A549 (cell line): ENCODE measurements around the gene TMEM87B. TPM values are rescaled to one million over a fixed set of nuclear protein-coding genes. Genes with fewer than 3 reads are reported as not detected.

ENCODE experiments used
- ATAC-seq, 2 experiments: fragments of 200-7000 bp in 1 of 2; fragments of >200 bp in 1 of 2; cut with Nextera tagmentation in 1 of 2; cut with Tn5 transposase in 1 of 2; 3 replicates each; pipeline versions ENCODE4 v1.8.0 to v1.9.1; 2018 to 2020; ENCODE audit warnings: mild to moderate bottlenecking in 1 of 2, moderate library complexity in 1 of 2
- CTCF ChIA-PET: fragments of 300-600 bp; sonication (Branson Sonifier 250); formaldehyde crosslinking; extraction: SDS; loops from one replicate; lab custom pipeline; 2021; ENCODE audit warnings: antibody characterized with exemption, inconsistent platforms; lab: Yijun Ruan, JAX
- POLR2A ChIA-PET: fragments of 350-600 bp; formaldehyde crosslinking; extraction: SDS; loops from one replicate; lab custom pipeline; 2021; ENCODE audit warnings: antibody characterized with exemption, inconsistent platforms; lab: Yijun Ruan, JAX
- DNase-seq, 2 experiments: peaks; one replicate each; pipeline versions ENCODE4 v3.0.0 to v3.0.0-alpha.2; 2011 to 2016; ENCODE audit warnings: low read depth in 1 of 2, low spot score in 1 of 2
- FAIRE-seq: peaks from 2 replicates; lab custom pipeline; 2011; peaks lifted over from hg19 to GRCh38; lab: Jason Lieb, UNC
- H3K27ac ChIP-seq, 2 experiments: fragments of >200 bp; sonication (Bioruptor Twin); formaldehyde crosslinking; 3 replicates each; pipeline ENCODE4 v1.5.1; 2016 to 2017
- H3K4me1 ChIP-seq: fragments of >200 bp; sonication (Bioruptor Twin); formaldehyde crosslinking; 3 replicates; pipeline ENCODE4 v1.6.1; 2016
- H3K4me2 ChIP-seq: fragments of >200 bp; sonication (Bioruptor Twin); formaldehyde crosslinking; 3 replicates; pipeline ENCODE4 v1.6.1; 2016
- H3K4me3 ChIP-seq: fragments of >200 bp; sonication (Bioruptor Twin); formaldehyde crosslinking; 3 replicates; pipeline ENCODE4 v1.5.1; 2016
- H3K9me3 ChIP-seq: fragments of >200 bp; sonication (Bioruptor Twin); formaldehyde crosslinking; 3 replicates; pipeline ENCODE4 v1.6.1; 2016
- CBX2 ChIP-seq: fragments of 200-600 bp; sonication (generic); IDR thresholded peaks from 2 replicates; pipeline ENCODE4 v1.6.1; 2016; ENCODE audit warnings: low read depth, mild to moderate bottlenecking, borderline replicate concordance
- CBX8 ChIP-seq: fragments of 200-600 bp; sonication (generic); IDR thresholded peaks from 2 replicates; pipeline ENCODE4 v1.6.1; 2016
- CHD4 ChIP-seq: fragments of 200-600 bp; sonication (generic); IDR thresholded peaks from 2 replicates; pipeline ENCODE4 v1.6.1; 2016; ENCODE audit warnings: antibody characterized with exemption, mild to moderate bottlenecking, borderline replicate concordance
- EHF ChIP-seq: fragments of 250-450 bp; sonication (Bioruptor Pico); IDR thresholded peaks from 2 replicates; pipeline ENCODE4 v1.5.0; 2020; ENCODE audit warnings: mild to moderate bottlenecking
- ESRRA ChIP-seq: fragments of 150-350 bp; IDR thresholded peaks from 2 replicates; pipeline ENCODE4 v1.6.1; 2014; ENCODE audit warnings: mild to moderate bottlenecking, low read length, borderline replicate concordance
- FOSB ChIP-seq: fragments of 250-450 bp; sonication (Bioruptor Pico); IDR thresholded peaks from 2 replicates; pipeline ENCODE4 v1.5.0; 2020; ENCODE audit warnings: mild to moderate bottlenecking, moderate library complexity
- GATA3 ChIP-seq: IDR thresholded peaks from 2 replicates; pipeline ENCODE4 v1.6.1; 2012; ENCODE audit warnings: borderline replicate concordance
- HDAC2 ChIP-seq: fragments of 200-600 bp; sonication (generic); IDR thresholded peaks from 2 replicates; pipeline ENCODE4 v1.6.1; 2016
- HOXA7 ChIP-seq: fragments of 250-450 bp; sonication (Bioruptor Pico); IDR thresholded peaks from 2 replicates; pipeline ENCODE4 v1.5.0; 2020; ENCODE audit warnings: mild to moderate bottlenecking, moderate library complexity
- MYC ChIP-seq: IDR thresholded peaks from 2 replicates; pipeline ENCODE4 v1.6.1; 2012; ENCODE audit warnings: mild to moderate bottlenecking, inconsistent platforms, low read length, improper control_type of control experiment, borderline replicate concordance
- NFE2L2 ChIP-seq: fragments of 150-350 bp; conservative IDR thresholded peaks from 2 replicates; pipeline ENCODE4 v1.6.1; 2014; ENCODE audit warnings: low read length
- PHF8 ChIP-seq: fragments of 200-600 bp; sonication (generic); IDR thresholded peaks from 2 replicates; pipeline ENCODE4 v1.6.1; 2016; ENCODE audit warnings: low read depth, mild to moderate bottlenecking, antibody characterized with exemption, moderate library complexity, borderline replicate concordance
- POLR2A ChIP-seq: IDR thresholded peaks from 2 replicates; pipeline ENCODE4 v1.6.1; 2012; ENCODE audit warnings: mild to moderate bottlenecking, low read length
- TFCP2L1 ChIP-seq: fragments of 250-450 bp; sonication (Bioruptor Pico); IDR thresholded peaks from 2 replicates; pipeline ENCODE4 v1.5.0; 2021; ENCODE audit warnings: mild to moderate bottlenecking
- WGBS: methylation state at CpG from one replicate; pipeline ENCODE4 v1.1.6; 2017; ENCODE audit errors: missing lambda C conversion rate; 5-methylcytosine and 5-hydroxymethylcytosine counted together
- polyA plus RNA-seq, 4 experiments: library from polyadenylated mRNA; depleted of rRNA in 3 of 4; stranded (reverse); fragments of >200 nt; fragmentation: RNase III in 1 of 4; extraction: RNeasy Plus Mini Kit Qiagen cat#74134 plus additional on column Dnase treatment in 1 of 4; gene quantifications; 2 replicates in 3 of 4; 3 replicates in 1 of 4; pipeline ENCODE4 v1.2.3, GENCODE V29; 2011 to 2017
- TF ChIP-seq, protein P1 (sequence below): fragments of 450-650 bp; IDR thresholded peaks from 2 replicates; pipeline ENCODE4 v1.6.1; 2014; ENCODE audit warnings: antibody characterized with exemption
- TF ChIP-seq, protein P2 (sequence below): fragments of >200 bp; sonication (Bioruptor Twin); formaldehyde crosslinking; IDR thresholded peaks from 3 replicates; pipeline ENCODE4 v1.5.1; 2016
- TF ChIP-seq, protein P3 (sequence below): IDR thresholded peaks from 2 replicates; pipeline ENCODE4 v1.6.1; 2012; ENCODE audit warnings: low read depth, borderline replicate concordance

Gene TMEM87B
- polyA plus RNA-seq, 2 of the 4 experiments (the other 2 are of a cell fraction): 12.3 to 27.0 TPM

DNA sequence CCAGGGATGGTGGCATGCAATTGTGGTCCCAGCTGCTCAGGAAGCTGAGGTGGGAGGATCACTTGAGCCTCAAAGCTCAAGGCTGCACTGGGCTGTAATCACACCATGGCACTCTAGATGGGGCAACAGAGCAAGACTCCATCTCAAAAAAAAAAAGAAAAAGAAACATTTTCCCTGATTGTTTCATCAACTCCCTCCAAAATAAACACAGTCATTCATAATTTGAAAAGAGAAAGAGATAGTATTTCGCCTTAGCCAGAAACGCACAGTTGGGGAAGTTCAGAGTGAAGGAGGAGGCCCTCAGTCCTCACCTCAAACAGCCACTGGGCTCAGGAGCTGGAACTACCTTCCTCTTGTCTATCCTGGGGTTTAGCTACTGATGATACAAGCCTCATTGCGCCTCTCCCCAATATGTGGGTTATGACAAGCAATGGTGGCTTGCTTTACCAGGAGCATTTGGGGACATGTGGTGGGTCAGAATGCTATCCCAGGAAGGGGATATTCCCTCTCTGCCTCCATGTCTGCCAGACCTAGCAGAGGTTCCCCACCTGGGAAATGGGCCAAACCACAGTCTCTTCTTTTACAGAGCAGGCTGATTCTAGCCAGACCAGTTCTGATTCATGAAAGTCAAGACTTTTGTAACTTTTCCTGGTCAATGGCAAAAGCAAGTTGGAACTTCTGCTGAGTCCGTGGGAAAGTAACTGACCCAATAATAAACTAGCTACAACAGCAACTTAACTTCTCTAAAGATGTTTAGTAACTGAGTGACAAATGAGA lies 22.2 kb upstream of the TMEM87B start:
- CTCF ChIA-PET: interaction anchor here (0.5 to 1.3 kb wide), 6 partner anchors 16 to 433 kb away, joined by 3 to 5 read pairs (median 4); no protein-coding TSS in a partner anchor
- WGBS: 60% methylated on average over 4 of the region's 4 CpGs
- FAIRE-seq: no peak
- Histone ChIP-seq H3K4me3 (no peak overlapping the region), H3K4me1 (no peaks in the 10 kb centered on the region), H3K27ac (no peak overlapping the region), H3K4me2 (no peak overlapping the region), H3K9me3 (peaks cover 6% of the 10 kb centered on the region; the same call in 2 of the 3 replicates)
- POLR2A ChIA-PET: interaction anchor here (1.0 kb wide), 1 partner anchor 135 kb away, joined by 5 read pairs; no protein-coding TSS in a partner anchor
- peak in 1 of 2 experiments; percentile 63; a peak in 3 of 6 replicates for ATAC-seq
- TF ChIP-seq PHF8: no peak
- TF ChIP-seq, protein P1, sequence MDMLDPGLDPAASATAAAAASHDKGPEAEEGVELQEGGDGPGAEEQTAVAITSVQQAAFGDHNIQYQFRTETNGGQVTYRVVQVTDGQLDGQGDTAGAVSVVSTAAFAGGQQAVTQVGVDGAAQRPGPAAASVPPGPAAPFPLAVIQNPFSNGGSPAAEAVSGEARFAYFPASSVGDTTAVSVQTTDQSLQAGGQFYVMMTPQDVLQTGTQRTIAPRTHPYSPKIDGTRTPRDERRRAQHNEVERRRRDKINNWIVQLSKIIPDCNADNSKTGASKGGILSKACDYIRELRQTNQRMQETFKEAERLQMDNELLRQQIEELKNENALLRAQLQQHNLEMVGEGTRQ: no peak
- no peak for DNase-seq

DNA sequence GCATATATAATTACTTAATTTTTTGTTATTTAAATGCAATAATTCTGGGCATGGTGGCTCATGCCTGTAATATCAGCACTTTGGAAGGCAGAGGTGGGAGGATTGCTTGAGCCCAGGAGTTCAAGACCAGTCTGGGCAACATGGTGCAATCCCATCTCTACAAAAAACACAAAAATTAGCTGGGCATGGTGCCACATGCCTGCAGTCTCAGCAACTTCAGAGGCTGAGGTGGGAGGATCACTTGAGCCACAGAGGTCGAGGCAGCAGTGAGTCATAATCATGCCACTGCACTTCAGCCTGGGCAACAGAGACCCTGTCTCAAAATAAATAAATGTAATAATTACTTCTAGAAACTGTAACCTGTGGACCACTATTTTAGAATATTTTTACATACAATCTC lies 21.5 kb upstream of the TMEM87B start:
- ATAC-seq: no peak

DNA sequence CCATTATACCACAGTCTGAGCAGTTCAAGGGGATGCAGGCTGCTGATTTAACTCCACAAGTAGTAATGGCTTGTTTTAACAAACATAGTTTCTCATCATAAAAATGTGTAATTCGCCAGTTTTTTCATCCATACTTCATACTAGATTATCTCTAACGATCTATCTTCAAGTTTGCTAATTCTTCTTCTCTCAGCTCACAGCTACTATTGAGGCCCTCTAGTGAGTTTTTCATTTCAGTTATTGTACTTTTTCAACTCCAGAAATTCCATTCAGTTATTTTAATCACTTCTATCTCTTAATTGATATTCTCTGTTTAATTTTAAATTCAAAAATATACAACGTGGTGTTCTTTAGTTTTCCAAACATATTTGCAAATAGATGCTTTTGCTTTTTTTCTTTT lies 20.1 kb upstream of the TMEM87B start:
- WGBS: 31% methylated on average over 3 of the region's 3 CpGs
- FAIRE-seq: no peak
- CTCF ChIA-PET: interaction anchor here (0.6 kb wide), 1 partner anchor 47 kb away, joined by 3 read pairs; no protein-coding TSS in a partner anchor

More for the DNA sequence above, 21.5 kb upstream of the TMEM87B start:
- no peak for DNase-seq
- Histone ChIP-seq H3K9me3 (peaks cover 9% of the 10 kb centered on the region; the same call in 2 of the 3 replicates), H3K27ac (no peak overlapping the region), H3K4me3 (no peak overlapping the region), H3K4me1 (no peaks in the 10 kb centered on the region), H3K4me2 (no peak overlapping the region)
- ChIA-PET POLR2A (no interaction called here), CTCF (interaction anchor here (0.9 to 1.3 kb wide), 4 partner anchors 16 to 146 kb away, joined by 3 to 5 read pairs (median 4); no protein-coding TSS in a partner anchor)
- 7% methylated on average over 1 of the region's 1 CpG for WGBS
- FAIRE-seq: no peak
- TF ChIP-seq GATA3 (no peak), ESRRA (no peak), MYC (no peak)

More for the DNA sequence above, 20.1 kb upstream of the TMEM87B start:
- TF ChIP-seq NFE2L2 (no peak), TFCP2L1 (CRISPR knock-in tag) (no peak), CBX8 (no peak), CHD4 (no peak), HDAC2 (no peak), FOSB (CRISPR knock-in tag) (no peak), CBX2 (no peak), POLR2A (no peak), HOXA7 (CRISPR knock-in tag) (no peak), EHF (CRISPR knock-in tag) (no peak)
- TF ChIP-seq, protein P1: no peak
- TF ChIP-seq, protein P2, sequence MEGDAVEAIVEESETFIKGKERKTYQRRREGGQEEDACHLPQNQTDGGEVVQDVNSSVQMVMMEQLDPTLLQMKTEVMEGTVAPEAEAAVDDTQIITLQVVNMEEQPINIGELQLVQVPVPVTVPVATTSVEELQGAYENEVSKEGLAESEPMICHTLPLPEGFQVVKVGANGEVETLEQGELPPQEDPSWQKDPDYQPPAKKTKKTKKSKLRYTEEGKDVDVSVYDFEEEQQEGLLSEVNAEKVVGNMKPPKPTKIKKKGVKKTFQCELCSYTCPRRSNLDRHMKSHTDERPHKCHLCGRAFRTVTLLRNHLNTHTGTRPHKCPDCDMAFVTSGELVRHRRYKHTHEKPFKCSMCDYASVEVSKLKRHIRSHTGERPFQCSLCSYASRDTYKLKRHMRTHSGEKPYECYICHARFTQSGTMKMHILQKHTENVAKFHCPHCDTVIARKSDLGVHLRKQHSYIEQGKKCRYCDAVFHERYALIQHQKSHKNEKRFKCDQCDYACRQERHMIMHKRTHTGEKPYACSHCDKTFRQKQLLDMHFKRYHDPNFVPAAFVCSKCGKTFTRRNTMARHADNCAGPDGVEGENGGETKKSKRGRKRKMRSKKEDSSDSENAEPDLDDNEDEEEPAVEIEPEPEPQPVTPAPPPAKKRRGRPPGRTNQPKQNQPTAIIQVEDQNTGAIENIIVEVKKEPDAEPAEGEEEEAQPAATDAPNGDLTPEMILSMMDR: no peak
- TF ChIP-seq, protein P3, sequence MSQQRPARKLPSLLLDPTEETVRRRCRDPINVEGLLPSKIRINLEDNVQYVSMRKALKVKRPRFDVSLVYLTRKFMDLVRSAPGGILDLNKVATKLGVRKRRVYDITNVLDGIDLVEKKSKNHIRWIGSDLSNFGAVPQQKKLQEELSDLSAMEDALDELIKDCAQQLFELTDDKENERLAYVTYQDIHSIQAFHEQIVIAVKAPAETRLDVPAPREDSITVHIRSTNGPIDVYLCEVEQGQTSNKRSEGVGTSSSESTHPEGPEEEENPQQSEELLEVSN: no peak
- POLR2A ChIA-PET: no interaction called here
- H3K27ac ChIP-seq: no peak overlapping the region
- no peaks in the 10 kb centered on the region for H3K4me1 ChIP-seq
- DNase-seq (no peak), ATAC-seq (no peak)
- no peak overlapping the region for H3K4me2 ChIP-seq
- peaks cover 18% of the 10 kb centered on the region for H3K9me3 ChIP-seq
- no peak overlapping the region for H3K4me3 ChIP-seq
